Lower leg skin (tissue), 3 donors: ENCODE results near the gene ABL1.

Experiments
- CTCF ChIP-seq, 3 donors: fragments of 450-650 bp; IDR thresholded peaks; one replicate each; pipeline ENCODE4 v1.5.1; 2016; ENCODE audit warnings: antibody characterized with exemption in 3 of 3, mild to moderate bottlenecking in 3 of 3, moderate library complexity in 2 of 3
- POLR2A ChIP-seq, 2 donors: fragments of 450-650 bp; IDR thresholded peaks; one replicate each; pipeline ENCODE4 v1.6.1; 2016 to 2017; ENCODE audit warnings: antibody characterized with exemption in 2 of 2, mild to moderate bottlenecking in 1 of 2, moderate library complexity in 1 of 2

GRCh38 chr9:130899051-130899748 is 64.1 kb downstream of the ABL1 start:
- TF ChIP-seq CTCF (IDR thresholded peaks at IDR 0.05): no peak
- TF ChIP-seq POLR2A (IDR thresholded peaks at IDR 0.05): no peak
